AG10803 (cell line): ENCODE measurements around the gene ENPP7.

Experiments used
- DNase-seq: peaks from one replicate; pipeline ENCODE4 v3.0.0; 2010; ENCODE audit warnings: low read depth
- H3K4me3 ChIP-seq: 2 replicates; pipeline ENCODE4 v1.5.1; 2011; ENCODE audit warnings: mild to moderate bottlenecking, low read length, control low read depth
- TF ChIP-seq, protein P1 (sequence below): conservative IDR thresholded peaks from 2 replicates; pipeline ENCODE4 v1.5.1; 2011; ENCODE audit warnings: mild to moderate bottlenecking, low read length, control low read depth, inconsistent platforms

The ENPP7 gene

DNA sequence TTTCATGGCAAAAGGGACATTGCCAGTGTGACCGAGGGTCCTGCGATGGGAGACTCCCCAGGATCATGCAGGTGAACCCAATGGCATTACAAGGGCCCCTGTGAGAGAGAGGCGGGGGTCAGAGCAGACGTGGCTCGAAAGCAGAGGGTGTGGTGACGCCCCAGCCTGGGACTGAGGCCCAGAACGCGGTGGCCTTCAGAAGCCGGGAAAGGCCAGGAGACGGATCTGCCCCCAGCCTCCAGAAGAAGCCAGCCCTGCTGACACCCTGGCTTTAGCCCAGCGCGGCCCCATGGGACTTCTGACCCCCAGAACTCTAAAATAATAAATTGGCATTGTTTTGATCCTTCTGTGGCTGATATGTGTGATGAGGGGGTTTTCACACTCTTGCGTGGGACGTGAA is 17.4 kb upstream of the ENPP7 start:
- TF ChIP-seq, protein P1, sequence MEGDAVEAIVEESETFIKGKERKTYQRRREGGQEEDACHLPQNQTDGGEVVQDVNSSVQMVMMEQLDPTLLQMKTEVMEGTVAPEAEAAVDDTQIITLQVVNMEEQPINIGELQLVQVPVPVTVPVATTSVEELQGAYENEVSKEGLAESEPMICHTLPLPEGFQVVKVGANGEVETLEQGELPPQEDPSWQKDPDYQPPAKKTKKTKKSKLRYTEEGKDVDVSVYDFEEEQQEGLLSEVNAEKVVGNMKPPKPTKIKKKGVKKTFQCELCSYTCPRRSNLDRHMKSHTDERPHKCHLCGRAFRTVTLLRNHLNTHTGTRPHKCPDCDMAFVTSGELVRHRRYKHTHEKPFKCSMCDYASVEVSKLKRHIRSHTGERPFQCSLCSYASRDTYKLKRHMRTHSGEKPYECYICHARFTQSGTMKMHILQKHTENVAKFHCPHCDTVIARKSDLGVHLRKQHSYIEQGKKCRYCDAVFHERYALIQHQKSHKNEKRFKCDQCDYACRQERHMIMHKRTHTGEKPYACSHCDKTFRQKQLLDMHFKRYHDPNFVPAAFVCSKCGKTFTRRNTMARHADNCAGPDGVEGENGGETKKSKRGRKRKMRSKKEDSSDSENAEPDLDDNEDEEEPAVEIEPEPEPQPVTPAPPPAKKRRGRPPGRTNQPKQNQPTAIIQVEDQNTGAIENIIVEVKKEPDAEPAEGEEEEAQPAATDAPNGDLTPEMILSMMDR = no peak
- no peak for DNase-seq
- H3K4me3 ChIP-seq = no peak overlapping the region

DNA sequence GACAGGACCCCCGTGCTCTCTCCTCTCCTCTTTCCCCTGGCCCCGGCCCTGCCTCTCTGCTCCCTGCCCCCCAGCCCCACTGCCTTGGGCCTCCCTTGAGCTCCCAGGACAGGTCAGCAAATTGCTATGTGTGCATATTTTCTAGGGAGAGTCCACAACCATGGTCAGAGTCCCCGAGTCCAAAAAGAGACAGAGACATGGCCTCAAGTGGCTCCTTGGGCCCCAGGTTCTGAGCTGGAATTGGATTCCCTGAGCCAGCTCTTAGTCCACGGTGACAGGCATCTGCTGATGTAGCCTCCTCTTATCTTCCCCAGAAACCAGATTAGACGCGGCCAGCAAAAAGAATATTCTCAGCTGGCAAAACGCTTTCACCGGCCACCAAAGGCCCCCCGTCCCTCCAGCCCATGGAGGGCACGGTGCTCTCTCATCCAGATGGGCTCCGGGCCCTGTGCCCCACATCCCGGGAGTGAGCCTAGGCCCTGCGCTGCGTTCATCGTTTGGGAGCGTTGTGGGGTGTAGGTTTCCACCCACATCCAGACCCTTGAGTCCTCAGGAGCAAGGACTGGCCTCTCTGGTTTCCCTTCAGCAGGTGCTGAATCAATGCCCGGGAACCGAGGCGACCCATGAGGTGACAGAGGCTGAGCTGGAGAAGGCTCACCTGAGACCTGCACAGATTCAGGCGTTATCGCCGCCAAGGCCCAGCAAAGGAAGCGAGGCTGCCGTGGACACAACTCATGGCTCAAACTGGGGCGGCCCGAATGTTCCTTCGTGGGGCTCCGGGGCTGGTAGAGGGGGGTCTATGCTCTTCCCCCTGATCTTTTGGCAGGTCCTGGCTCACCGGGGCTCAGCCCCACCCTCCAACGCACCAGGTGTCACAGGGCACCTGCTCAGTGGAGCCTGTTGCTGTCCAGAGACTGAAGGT is 16.3 kb upstream of the ENPP7 start:
- DNase-seq = no peak
- TF ChIP-seq, protein P1 = no peak
- H3K4me3 ChIP-seq = no peak overlapping the region

DNA sequence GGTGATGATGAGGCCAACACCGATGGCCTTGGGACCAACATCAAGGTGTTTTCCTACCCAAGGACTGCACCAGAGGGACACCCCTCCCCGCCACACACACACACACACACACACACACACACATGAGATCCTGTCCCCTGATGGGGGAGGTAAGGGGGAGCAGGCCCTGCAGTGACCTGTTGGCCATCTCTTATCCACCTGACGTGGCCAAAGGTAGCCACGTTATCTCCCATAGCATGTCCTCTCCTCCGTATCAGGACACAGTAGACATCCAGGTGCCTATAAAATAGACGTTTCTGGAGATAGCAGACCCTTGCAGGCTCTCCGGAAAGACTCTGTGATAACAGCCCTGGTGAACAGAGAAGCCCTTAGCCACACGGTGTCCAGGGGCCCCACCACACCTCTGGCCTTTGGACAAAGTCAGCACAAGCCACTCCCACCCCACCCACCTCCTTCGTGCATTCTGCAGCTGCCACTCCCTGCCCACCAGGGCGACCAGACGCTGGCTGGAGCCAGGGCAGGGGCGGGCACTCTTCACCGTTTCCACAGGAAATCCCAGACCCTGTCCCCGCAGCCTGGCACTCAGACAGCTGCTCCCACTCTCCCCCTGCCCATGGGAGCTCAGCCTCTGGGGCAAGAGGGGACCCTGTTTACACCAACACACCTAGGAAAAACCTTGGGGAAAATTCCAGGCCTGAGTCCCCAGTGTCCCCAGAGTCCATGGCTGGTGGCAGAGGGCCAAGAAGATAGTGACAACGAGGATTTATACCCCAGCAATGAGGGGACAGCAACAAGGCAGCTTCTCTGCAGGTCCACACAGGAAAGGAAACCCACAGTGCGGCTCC is 15.4 kb upstream of the ENPP7 start:
- TF ChIP-seq, protein P1 = no peak
- DNase-seq = no peak
- H3K4me3 ChIP-seq = no peak overlapping the region

DNA sequence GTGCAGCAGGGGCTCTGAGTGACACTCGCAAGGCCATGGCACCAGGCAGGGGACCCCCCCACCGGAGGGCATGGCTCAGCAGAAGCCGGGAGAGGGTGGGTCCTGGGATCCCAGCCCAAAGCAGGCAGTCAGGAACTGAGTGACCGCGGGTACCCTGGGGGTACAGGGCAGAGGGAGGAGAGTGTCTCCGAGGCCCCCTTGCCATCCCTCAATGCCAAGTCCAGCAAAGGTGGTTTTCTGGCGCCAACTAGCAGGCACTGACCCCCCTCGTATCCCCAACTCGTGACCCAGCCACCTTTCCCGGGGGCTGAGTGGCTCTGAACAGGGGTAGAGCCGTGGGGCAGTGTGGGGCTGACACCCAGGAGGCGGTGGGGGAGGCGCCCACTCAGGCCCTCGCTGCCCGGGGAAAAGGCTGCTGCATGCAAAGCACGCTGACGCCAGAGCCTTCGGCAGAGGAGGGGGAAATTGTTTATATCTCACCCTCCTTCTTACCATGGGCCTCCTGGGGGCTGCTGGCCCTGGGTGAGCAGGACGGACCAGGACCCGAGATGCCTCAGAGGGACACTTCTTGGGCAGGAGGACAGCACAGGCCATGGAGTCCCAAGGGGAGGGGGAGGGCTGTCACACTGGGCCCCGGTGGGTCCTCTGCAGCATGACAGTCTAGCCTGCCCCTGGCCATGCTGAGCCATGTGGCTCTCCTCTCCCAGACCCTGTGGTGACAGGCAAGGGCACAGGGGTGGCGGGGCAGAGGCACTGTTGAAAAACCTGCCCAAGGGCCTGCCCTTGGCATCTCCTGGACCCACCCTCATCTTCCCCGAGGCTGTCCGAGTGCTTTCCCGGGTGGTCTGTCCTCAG is 14.6 kb upstream of the ENPP7 start:
- DNase-seq = no peak
- TF ChIP-seq, protein P1 = no peak
- H3K4me3 ChIP-seq = no peak overlapping the region

DNA sequence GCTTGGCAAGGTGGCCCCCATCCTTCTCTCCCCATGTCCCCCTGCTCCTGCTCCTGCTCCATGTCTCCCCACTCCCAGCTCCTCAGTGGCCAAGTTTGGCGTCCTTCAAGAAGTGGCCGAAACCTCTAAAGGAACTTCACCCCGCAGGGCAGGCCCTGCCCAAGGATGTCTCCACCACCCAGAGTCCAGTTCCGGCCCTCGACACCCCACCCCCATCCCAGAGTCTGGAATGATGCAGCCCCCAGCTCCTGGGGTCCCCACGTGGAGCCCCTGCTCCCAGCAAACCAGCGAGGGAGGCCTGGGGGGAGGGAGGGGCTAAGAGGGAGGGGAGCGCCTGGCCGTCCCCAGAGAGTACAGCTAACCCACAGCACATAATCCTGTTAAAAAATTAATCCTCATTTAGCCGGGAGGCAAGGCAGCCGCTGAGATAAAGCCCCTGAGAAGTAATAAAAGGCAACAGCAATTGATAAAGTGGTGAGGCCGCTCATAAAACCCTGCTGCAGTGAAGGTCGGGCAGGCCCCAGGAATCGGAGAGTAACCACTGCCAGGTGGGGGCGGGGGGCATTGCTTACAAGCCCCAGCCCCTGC is 9.9 kb upstream of the ENPP7 start:
- DNase-seq = no peak
- TF ChIP-seq, protein P1 = no peak
- H3K4me3 ChIP-seq = no peak overlapping the region

DNA sequence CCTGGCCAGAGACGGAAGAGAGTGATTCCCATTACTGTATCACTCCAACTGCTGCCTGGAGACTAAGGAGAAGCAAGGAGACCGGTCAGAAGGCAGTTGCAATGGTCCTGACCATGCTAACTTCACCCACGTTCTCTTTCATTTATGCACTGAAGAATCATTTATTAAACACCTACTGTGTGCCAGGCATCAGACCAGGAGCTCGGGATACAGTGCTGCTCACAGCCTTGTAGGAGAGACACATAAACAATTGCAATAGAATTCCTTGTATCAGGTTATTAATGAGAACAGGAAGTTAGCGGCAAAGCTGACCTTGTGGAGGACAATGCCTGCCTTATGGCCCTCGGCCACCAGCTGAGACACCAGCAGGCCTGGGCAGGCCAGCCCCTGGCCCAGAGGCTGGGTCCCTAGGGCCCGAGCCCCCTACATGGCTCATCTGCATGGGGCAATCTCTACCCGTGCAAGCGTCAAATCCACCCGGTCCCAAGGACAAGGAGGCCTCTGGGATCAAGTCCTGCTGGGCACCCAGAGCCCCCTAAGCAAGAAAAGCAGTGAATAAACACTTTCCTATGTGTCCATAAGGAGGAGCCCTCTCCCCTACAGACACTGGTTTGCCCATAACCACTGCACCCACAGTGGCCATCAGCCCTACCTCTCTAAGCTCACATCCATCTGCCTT is 8.6 kb upstream of the ENPP7 start:
- H3K4me3 ChIP-seq = no peak overlapping the region
- no peak for DNase-seq
- TF ChIP-seq, protein P1 = peak; percentile 12; the same call in 1 of the 2 replicates
